Measurements from ENCODE around the gene PROCR.
"Not testable (repeated sequence)": the region's sequence is repeated elsewhere in the genome, so short reads cannot be mapped to it uniquely, and the experiment has no call there.

Gene PROCR

DNA sequence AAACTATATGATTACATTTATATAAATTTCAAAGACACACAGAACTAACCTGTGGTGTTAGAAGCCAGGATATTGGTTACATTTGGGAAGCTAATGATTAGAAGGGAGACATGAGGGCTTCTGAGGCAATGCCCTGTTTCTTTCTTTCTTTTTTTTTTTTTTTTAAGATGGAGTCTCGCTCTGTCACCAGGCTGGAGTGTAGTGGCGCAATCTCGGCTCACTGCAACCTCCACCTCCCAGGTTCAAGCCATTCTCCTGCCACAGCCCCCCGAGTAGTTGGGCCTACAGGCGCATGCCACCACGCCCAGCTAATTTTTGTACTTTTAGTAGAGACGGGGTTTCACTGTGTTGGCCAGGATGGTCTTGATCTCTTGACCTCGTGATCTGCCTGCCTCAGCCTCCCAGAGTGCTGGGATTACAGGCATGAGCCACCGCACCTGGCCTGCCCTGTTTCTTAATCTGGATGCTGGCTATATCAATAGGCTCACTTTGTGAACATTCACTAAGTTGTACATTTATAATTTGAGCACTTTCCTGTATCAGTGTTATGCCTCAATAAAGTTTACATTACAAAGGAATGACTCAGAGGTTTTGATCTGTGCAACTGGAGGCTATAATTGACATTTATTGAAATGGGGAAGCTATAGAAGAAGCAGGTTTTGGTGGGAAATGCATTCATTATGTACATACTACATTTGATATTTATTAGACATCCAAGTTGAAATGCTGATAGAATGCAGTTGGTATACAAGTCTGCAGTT lies 21.3 kb downstream of the PROCR start:
- DNase-seq (ENCODE audit: low spot score) = not testable (repeated sequence)

- DNase-seq (ENCODE audit: low spot score) = no peak
Measured at GRCh38 chr20:35196313-35196712, 24.4 kb downstream of the PROCR start.

DNA sequence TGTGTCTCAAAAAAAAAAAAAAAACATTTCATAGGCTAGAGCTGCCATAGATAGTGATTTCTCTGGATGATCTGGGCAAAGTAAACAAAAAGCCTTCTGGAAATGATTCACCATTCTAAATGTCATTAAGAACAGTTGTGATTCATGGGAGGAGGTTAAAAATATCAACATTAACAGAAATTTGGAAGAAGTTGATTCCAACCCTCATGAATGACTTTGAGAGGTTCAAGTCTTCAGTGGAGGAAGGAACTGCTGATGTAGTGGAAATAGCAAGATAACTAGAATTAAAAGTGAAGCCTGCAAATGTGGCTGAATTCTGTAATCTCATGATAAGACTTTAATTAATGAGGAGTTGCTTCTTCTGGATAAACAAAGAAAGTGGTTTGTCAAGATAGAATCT lies 27.9 kb downstream of the PROCR start:
- DNase-seq (ENCODE audit: low spot score) = no peak

GRCh38 chr20:35200267-35200666 lies 28.4 kb downstream of the PROCR start:
- DNase-seq (ENCODE audit: low spot score) = no peak

GRCh38 chr20:35201467-35201866 lies 29.6 kb downstream of the PROCR start:
- DNase-seq (ENCODE audit: low spot score) = not testable (repeated sequence)

- no peak for DNase-seq (ENCODE audit: low spot score)
Measured at GRCh38 chr20:35206802-35207201, 34.9 kb downstream of the PROCR start.

GRCh38 chr20:35207950-35208611 lies 36.2 kb downstream of the PROCR start:
- peak; percentile 96 for DNase-seq (ENCODE audit: low spot score)

- no peak for DNase-seq (ENCODE audit: low spot score)
Measured at GRCh38 chr20:35215066-35215956, 43.4 kb downstream of the PROCR start.

DNA sequence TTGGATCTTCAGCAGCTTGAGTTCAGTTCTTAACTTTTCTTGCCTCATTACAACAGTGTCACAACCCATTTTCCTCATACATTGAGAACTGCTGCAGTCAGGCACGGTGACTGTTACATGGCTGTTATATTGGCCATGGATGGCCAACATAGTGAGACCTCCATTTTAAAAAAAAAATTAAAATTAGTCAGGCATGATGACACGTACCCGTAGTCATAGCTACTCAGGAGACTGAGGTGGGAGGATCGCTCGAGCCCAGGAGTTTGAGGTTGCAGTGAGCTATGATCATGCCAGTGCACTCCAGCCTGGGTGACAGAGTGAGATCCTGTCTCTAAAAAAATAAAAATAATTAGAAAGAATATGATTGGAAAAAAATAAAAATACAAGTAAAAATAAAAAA lies 44.7 kb downstream of the PROCR start:
- DNase-seq (ENCODE audit: low spot score) = no peak

GRCh38 chr20:35223941-35224340 lies 52.1 kb downstream of the PROCR start:
- no peak for DNase-seq (ENCODE audit: low spot score)

- no peak for DNase-seq (ENCODE audit: low spot score)
Measured at GRCh38 chr20:35224536-35224935, 52.7 kb downstream of the PROCR start.

DNA sequence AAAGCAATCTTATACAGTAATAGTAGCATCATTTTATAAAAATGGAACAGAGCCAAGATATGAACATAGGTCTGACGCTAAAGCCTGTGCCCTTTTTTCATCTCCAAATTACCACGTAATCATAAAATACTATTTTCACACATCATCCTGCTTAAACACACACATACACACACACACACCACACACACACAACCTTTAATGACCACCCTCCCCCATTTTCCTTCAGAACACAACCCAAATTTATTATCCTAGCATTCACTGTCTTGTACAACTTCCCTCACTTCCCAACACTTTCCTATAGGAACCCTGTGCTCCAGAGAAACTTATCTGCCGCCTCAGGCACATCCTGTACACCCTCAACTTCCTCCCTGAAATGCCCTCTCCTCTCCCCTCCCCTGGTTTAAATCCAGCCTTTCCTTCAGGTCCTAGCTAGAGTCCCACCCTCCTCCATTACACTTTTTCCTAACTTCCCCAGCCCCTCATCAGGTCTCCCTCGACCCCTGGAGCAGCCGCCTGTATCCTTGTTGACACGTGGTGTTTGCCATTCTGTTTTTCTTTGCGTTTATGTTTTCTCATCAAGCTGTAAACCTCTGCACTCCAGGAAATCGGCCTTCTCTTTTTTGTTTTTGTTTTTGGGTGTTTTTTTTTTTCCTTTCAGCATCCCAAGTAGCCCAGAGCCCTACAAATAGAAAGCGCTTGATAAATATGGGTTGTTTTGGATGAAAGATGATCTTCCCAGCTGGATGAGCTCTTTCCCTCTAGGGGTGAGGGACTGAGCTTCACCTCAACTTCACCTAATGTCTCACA lies 53.6 kb downstream of the PROCR start:
- no peak for DNase-seq (ENCODE audit: low spot score)

- DNase-seq (ENCODE audit: low spot score) = no peak
Measured at GRCh38 chr20:35226126-35226883, 54.4 kb downstream of the PROCR start, which contains the start of gene MMP24. Gene MMP24 (plus strand): TSS chr20:35226690. CDS start chr20:35226739, 49 bp downstream.

Measured in cerebellar cortex (tissue), 1 donor.